ENCODE measurements around the gene MAP7D3. TPM values are rescaled to one million over a fixed set of nuclear protein-coding genes. Genes with fewer than 3 reads are reported as not detected.

MAP7D3 gene
- total RNA-seq = 13.9 and 19.6 TPM in 2 replicates

GRCh38 chrX:136251041-136251991 lies at the start of gene MAP7D3:
Gene MAP7D3 (minus strand): TSS chrX:136251400. CDS start chrX:136251358, 42 bp downstream.

GRCh38 chrX:136300721-136301120 lies 49.5 kb upstream of the MAP7D3 start, which contains the start of gene ADGRG4:
Gene ADGRG4 (plus strand): TSS chrX:136300963. CDS start chrX:136308778, 7,815 bp downstream.

Other genes starting within 250 kb of the MAP7D3 start
- 82.8 and 121 TPM in 2 replicates for gene FHL1, start 103.9 kb downstream of the MAP7D3 start, total RNA-seq
- under 0.01 TPM in 1 of 2 replicates, not detected in the other for gene ADGRG4, start 49.6 kb upstream of the MAP7D3 start, total RNA-seq
- not detected in 2 replicates for gene BRS3, start 236.5 kb upstream of the MAP7D3 start, total RNA-seq
- gene HTATSF1, start 246.2 kb upstream of the MAP7D3 start, total RNA-seq = 34.6 and 41.3 TPM in 2 replicates